Measurements from ENCODE around the gene SCAMP1. TPM values are rescaled to one million over a fixed set of nuclear protein-coding genes. Genes with fewer than 3 reads are reported as not detected.

Gene SCAMP1
- total and polyA plus RNA-seq, 2 of the 8 experiments (the other 6 are each of a cell fraction or from before 2014, with no cell fraction given): 18.6 to 55.9 TPM

- H4K20me1 ChIP-seq (replicated peaks in 1 of 2; ENCODE audit: control insufficient read depth in 1 of 2, insufficient read depth in 2 of 2, low read length in 2 of 2): no peaks in the 10 kb centered on the region
- WGBS, 2 experiments (ENCODE audit: extremely low coverage in 1 of 2, insufficient coverage in 1 of 2, insufficient read length in 1 of 2, insufficient replicate concordance in 2 of 2, low coverage in 1 of 2, low lambda C conversion rate in 2 of 2, missing lambda C conversion rate in 1 of 2): 99% methylated on average over 3 of the region's 3 CpGs; no CpG with 5 or more reads in 1 of the 2 experiments
- no peak overlapping the region for H2BK15ac ChIP-seq (ENCODE audit: low read length)
- no peak overlapping the region for H2BK20ac ChIP-seq (ENCODE audit: low read length)
- no peaks in the 10 kb centered on the region for H3K79me2 ChIP-seq (ENCODE audit: control insufficient read depth in 1 of 2, insufficient read depth in 2 of 2, low read length in 2 of 2)
- H3K9me3 ChIP-seq (ENCODE audit: insufficient read depth in 2 of 2, low read depth in 1 of 2, low read length in 1 of 2): no peaks in the 10 kb centered on the region
- H2BK120ac ChIP-seq (replicated peaks; ENCODE audit: low read depth, low read length): no peak overlapping the region
- H3K36me3 ChIP-seq (ENCODE audit: control insufficient read depth in 2 of 4, insufficient read depth in 4 of 4, low read length in 3 of 4): peaks cover 0 to 3% (median 0%) of the 10 kb centered on the region in 4 experiments; a peak in 1 of 8 replicates
- no peaks in the 10 kb centered on the region for H3K23me2 ChIP-seq (ENCODE audit: low read depth, low read length)
- no peak overlapping the region for H2AFZ ChIP-seq (ENCODE audit: low read length)
- no peak overlapping the region for H2BK12ac ChIP-seq (ENCODE audit: low read depth, low read length)
- no peak overlapping the region for H3K4me3 ChIP-seq (ENCODE audit: extremely low read depth in 1 of 4, insufficient read depth in 2 of 4, low read depth in 3 of 4, low read length in 4 of 4)
- no peak for TF ChIP-seq TBP (IDR thresholded peaks at IDR 0.05; ENCODE audit: low read depth, low read length)
- no peak for TF ChIP-seq RFX5 (IDR thresholded peaks at IDR 0.05; ENCODE audit: borderline replicate concordance, low read depth, low read length)
- no peak for TF ChIP-seq NRF1 (IDR thresholded peaks at IDR 0.05; ENCODE audit: low read depth, low read length)
- no peak for TF ChIP-seq GABPA (IDR thresholded peaks at IDR 0.05; ENCODE audit: borderline replicate concordance, insufficient read depth, low read length)
- no peak for TF ChIP-seq USF2 (IDR thresholded peaks at IDR 0.05; ENCODE audit: low read length)
- no peak overlapping the region for H3K14ac ChIP-seq (ENCODE audit: insufficient read length)
- no peak overlapping the region for H3K18ac ChIP-seq (ENCODE audit: extremely low read depth, low read length)
- H2BK5ac ChIP-seq (ENCODE audit: low read depth, low read length): no peak overlapping the region
- no peaks in the 10 kb centered on the region for H3K4me1 ChIP-seq (replicated peaks in 1 of 4; ENCODE audit: control insufficient read depth in 3 of 4, insufficient read depth in 4 of 4, low read length in 3 of 4)
- H3K79me1 ChIP-seq (ENCODE audit: low read depth, low read length): no peaks in the 10 kb centered on the region
- no peak overlapping the region for H3K27ac ChIP-seq (ENCODE audit: low read depth, low read length)
- no peak overlapping the region for H2AK5ac ChIP-seq (ENCODE audit: low read depth, low read length)
- no peak overlapping the region for H3K4ac ChIP-seq (replicated peaks; ENCODE audit: insufficient read length, low read depth, low read length)
- FAIRE-seq (no peak), DNase-seq (ENCODE audit: low read depth in 1 of 2, low spot score in 2 of 2) (no peak)
- ChIA-PET POLR2A (ENCODE audit: partially characterized antibody) (no interaction called here), CTCF (ENCODE audit: partially characterized antibody) (no interaction called here)
- no peak overlapping the region for H4K8ac ChIP-seq (ENCODE audit: extremely low read depth, insufficient read depth, low read length)
- H3K27me3 ChIP-seq (replicated peaks in 1 of 4; ENCODE audit: control insufficient read depth in 3 of 4, extremely low read depth in 1 of 4, insufficient read depth in 3 of 4, low read length in 3 of 4): no peaks in the 10 kb centered on the region
- H4K91ac ChIP-seq (replicated peaks; ENCODE audit: insufficient read length, low read length): no peak overlapping the region
- H4K5ac ChIP-seq (ENCODE audit: insufficient read length, low read depth, low read length): no peak overlapping the region
- H3K56ac ChIP-seq (replicated peaks; ENCODE audit: insufficient read length, low read depth, low read length): no peak overlapping the region
- H3K4me2 ChIP-seq (ENCODE audit: insufficient read depth in 1 of 2, low read depth in 2 of 2, low read length in 2 of 2): no peak overlapping the region
- H3K23ac ChIP-seq (ENCODE audit: insufficient read length): no peak overlapping the region
- no peak overlapping the region for H3K9ac ChIP-seq (replicated peaks in 1 of 4; ENCODE audit: extremely low read depth in 1 of 4, low read depth in 3 of 4, low read length in 3 of 4)
Observed at GRCh38 chr5:78424665-78425064, 64.2 kb downstream of the SCAMP1 start.
